Bronchial epithelial cell (primary cell): ENCODE data around the gene BCAS3. TPM values are rescaled to one million over a fixed set of nuclear protein-coding genes. Genes with fewer than 3 reads are reported as not detected.

ENCODE experiments used
- DNase-seq: peaks from one replicate; pipeline ENCODE4 v3.0.0-alpha.2; 2010; ENCODE audit warnings: low read depth
- FAIRE-seq: peaks from 2 replicates; lab custom pipeline; 2011; peaks lifted over from hg19 to GRCh38; lab: Jason Lieb, UNC
- H3K27me3 ChIP-seq: 2 replicates; pipeline ENCODE4 v1.5.1; 2011; ENCODE audit warnings: low read length; ENCODE audit not compliant: control insufficient read depth, insufficient read depth
- H3K36me3 ChIP-seq: 2 replicates; pipeline ENCODE4 v1.5.1; 2011; ENCODE audit warnings: low read length; ENCODE audit not compliant: control insufficient read depth, insufficient read depth
- H3K4me3 ChIP-seq: 2 replicates; pipeline ENCODE4 v1.5.1; 2011; ENCODE audit warnings: mild to moderate bottlenecking, low read depth, low read length, control low read depth
- CTCF ChIP-seq: IDR thresholded peaks from 2 replicates; pipeline ENCODE4 v1.5.1; 2011; ENCODE audit warnings: mild to moderate bottlenecking, moderate library complexity, low read length, control low read depth, inconsistent platforms; ENCODE audit not compliant: insufficient read depth, severe bottlenecking
- total RNA-seq: library from RNA; depleted of rRNA; stranded (reverse); fragments of >200 nt; gene quantifications from 2 replicates; pipeline ENCODE4 v1.2.1, GENCODE V29; 2014

The BCAS3 gene
- total RNA-seq, 1 donor from 2014 or later = 10.3 TPM

GRCh38 chr17:61066062-61066461, 388.4 kb downstream of the BCAS3 start:
- Histone ChIP-seq H3K27me3 (no peaks in the 10 kb centered on the region), H3K4me3 (no peak overlapping the region), H3K36me3 (no peaks in the 10 kb centered on the region)
- no peak for TF ChIP-seq CTCF
- no peak for FAIRE-seq
- no peak for DNase-seq

- FAIRE-seq (no peak), DNase-seq (no peak)
Measured at GRCh38 chr17:61070649-61071048, 393.0 kb downstream of the BCAS3 start.

GRCh38 chr17:61072648-61073047, 395.0 kb downstream of the BCAS3 start:
- no peak for TF ChIP-seq CTCF
- DNase-seq (no peak), FAIRE-seq (no peak)

More at GRCh38 chr17:61070649-61071048, 393.0 kb downstream of the BCAS3 start:
- H3K4me3 ChIP-seq = no peak overlapping the region
- no peak for TF ChIP-seq CTCF
- no peaks in the 10 kb centered on the region for H3K27me3 ChIP-seq
- H3K36me3 ChIP-seq = no peaks in the 10 kb centered on the region

GRCh38 chr17:61073131-61073530, 395.5 kb downstream of the BCAS3 start:
- no peak for DNase-seq
- Histone ChIP-seq H3K36me3 (no peaks in the 10 kb centered on the region), H3K27me3 (no peaks in the 10 kb centered on the region), H3K4me3 (no peak overlapping the region)
- no peak for FAIRE-seq
- no peak for TF ChIP-seq CTCF

More at GRCh38 chr17:61072648-61073047, 395.0 kb downstream of the BCAS3 start:
- Histone ChIP-seq H3K27me3 (no peaks in the 10 kb centered on the region), H3K4me3 (no peak overlapping the region), H3K36me3 (no peaks in the 10 kb centered on the region)

- no peak for TF ChIP-seq CTCF
- DNase-seq (no peak), FAIRE-seq (no peak)
- Histone ChIP-seq H3K36me3 (no peaks in the 10 kb centered on the region), H3K27me3 (no peaks in the 10 kb centered on the region), H3K4me3 (no peak overlapping the region)
Measured at GRCh38 chr17:61073799-61074513, 396.3 kb downstream of the BCAS3 start.

GRCh38 chr17:61075988-61076387, 398.3 kb downstream of the BCAS3 start:
- Histone ChIP-seq H3K4me3 (no peak overlapping the region), H3K36me3 (no peaks in the 10 kb centered on the region), H3K27me3 (no peaks in the 10 kb centered on the region)
- no peak for FAIRE-seq
- TF ChIP-seq CTCF = no peak
- no peak for DNase-seq
